ENCODE data around the gene NRF1.

The NRF1 gene

DNA sequence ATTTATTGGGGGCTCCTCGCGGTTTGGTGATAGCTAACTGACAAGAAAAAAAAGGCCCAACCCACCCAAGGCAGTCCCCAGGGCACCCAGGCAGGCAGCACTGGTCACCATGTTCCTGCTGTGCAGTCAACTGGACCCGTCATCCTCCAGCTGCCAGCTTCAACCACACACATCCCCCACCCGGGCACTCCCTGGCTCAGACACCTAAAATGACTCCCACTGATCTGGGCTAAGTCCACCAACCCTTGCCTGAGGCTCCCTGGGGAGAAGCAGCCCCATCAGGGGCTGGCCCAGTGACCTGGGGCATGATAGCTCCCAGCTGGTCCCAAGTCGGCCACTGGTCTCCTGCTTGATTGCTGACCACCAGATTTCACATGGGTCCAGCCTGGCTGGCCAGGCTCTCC, 161.8 kb downstream of the NRF1 start:
- DNase-seq, result no peak

DNA sequence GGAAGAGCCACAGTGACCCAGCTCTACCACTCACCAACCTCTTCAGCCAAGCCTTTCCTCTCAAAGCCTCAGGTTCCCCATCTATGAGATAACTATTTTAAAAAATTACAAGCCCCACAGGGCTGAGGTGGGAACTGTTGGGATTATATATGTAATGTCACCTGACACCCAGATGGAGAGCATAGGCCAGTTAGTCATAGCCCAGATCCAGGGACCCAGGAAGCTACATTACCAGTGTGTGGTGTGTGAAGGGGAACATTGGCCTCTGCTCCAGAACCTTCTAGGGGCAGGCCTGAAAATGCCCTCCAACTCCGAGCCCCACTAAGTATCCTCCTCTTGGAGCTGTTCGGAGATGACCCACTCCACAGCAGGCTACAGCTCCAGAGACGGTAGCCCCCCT, 162.4 kb downstream of the NRF1 start:
- DNase-seq, result no peak

DNA sequence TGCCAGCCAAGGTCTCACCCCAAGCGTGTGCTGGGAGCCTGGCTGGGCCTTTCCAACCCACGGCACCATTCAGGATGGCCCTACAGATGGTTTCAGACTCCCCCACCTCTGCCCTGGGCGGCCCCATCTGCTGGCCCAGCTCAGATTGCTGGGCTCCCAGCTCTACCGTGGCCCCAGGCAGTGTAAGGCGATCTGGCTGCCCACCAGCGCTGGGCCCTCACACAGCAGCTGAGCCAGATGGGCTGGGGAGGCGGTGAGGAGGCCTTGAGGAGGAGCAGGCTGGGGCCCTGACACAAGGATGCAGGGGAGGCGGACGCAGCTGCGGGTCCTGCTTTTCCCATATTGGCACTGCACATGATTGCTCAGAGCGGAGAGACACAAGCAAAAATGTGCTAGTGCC, 162.8 kb downstream of the NRF1 start:
- no peak for DNase-seq

DNA sequence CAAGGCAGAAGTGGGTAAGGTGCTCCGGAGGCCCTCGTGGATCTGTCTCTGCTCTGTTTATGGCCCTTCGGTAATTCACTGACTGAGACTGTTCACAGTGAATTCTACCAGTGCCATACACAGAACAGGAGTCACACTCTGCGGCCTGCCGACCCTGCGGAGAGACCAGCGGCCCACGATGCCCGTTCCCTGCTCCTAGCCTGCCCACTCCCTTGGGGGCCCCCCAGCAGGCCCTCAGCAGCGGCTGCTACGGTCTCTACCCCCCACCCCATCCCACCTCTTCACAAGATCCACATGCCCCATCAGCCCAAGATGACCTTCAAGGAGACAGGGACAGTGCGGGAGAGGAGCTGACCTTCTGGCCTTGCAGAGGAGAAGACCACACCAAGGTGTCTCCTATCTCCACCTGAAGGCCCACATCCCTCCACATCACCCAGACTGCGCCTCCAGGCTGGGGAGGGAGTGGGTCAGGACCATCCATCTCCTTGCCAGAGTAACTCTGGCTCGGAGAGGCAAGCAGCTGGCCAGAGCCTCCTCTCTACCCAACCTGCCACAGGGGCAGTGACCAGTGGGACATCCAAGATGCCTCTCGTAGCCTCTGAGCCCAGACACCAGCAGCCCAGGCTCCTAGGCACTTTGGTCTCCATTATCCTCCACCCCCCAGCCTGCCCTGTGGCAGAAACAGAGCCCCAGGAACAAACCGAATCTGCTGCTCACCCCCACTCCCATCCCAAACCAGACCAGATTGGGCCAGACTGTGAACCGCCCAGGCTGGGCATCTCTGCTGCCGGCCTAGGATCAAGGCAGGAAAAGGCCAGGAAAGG, 163.6 kb downstream of the NRF1 start:
- DNase-seq, result no peak

DNA sequence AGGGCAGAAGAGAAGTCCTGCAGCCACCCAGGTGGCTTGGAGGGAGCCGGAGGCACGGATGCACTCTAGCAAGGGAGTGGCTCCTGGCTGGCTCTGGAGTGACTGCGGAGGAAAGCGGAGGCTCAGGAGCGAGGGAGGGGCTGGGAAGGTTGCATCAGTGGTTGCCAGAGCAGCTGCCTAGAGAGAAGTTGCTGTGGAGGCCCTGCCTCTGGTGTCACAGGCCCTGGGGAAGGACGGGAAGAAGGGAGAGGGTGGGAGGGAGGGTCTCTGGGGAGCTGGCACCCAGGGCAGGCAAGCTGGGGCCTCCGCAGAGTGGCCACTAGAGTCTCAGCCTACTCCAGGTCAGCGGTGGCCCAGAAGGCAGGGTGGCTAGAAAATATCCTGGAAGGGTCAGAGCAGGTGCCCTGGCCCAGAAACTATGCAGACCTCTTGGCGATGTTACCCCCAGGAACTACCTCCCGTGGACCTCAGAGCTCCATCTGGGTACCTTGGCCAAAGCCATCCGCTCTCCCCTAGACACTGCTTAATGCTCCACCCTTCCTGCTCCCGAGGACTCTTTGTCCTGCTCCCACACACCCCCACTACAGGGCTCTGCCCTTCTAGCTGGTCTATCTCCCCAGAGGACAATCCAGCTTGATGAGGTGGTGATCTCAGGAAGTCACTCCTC, 164.3 kb downstream of the NRF1 start:
- DNase-seq, result no peak

DNA sequence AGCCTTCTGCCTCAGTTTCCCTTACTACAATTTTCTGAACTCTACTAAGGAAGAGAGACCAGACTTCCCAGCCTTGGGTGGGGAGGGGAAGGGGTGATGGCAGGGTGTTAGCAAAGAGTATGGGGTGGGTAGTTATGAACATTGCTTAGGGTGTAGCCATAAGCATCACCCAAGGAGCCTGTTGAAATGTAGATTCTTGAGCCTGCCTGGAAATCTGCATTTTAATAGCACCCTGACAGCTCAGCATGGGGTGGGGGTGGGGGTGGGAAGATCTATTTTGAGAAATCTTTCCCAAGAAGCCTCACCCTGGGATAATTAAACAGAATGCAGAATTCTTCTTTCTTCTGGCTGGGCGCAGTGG, 164.8 kb downstream of the NRF1 start:
- no peak for DNase-seq

DNA sequence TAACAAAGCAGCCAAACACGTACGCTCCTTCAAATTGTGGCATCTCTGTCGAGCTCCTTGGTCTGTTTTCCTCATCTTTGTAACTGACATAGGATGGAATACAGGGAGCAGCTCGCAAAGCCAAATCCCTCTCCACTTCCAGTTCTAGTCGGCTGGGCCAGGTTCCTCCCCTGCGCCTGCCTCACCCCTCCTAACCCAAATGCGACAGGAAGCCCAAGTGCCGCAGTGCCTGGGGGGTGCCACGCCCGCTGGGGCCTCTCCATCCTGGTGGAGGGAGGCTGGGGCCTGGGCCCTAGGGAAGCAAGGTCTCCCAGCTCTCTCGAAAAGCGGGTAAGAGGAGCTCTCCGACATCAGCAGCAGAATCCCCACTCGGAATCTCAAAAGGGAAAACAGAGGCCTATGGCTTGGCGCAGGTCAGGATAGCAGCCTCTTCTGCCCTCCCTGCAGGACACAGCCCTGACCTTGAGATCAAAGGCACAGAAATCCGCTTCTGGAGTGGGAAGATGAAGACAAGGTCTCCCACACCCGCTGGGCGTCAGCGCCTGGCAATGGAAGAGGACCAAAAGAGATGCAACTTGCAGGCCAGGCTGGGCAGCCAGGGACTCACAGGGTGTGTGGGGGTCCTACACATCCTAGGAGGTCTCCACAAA, 165.8 kb downstream of the NRF1 start:
- no peak for DNase-seq

DNA sequence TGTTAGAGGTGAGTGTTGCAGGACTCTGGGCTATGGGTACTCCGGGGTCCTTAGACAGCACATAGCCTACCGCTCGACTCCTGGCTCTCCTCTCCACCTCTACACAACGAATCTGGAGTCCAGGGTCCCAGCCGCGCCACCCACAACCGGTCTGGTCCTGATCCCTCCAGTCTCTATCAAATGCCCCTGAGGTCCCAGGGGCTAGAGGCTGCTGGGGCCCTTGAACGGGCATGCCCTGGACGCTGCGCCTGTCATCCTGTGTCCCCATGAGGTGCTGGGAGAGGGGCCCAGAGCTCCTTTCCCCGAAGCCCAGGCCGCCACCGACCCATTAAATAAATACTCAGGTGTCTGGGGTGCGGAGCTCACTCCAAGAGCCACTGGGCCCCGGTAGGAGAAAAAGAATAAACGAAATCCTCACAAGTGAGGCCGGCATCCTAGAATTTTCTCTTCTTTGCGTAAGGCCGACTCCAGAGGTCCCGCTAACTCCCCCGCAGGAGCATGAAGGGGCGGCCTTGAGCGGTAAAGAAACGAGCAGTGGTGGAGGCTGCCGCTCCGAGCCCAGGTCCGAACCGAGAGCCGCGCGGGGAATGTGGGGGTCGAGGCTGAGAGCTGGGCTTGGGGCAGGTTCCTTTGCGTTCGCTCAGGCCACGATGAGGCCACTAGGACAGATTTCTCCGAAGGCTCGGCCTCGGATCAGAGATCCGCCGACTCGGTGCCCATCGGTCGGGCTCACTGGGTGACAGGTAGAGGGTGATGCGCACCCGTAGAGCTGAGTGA, 166.7 kb downstream of the NRF1 start:
- no peak for DNase-seq

DNA sequence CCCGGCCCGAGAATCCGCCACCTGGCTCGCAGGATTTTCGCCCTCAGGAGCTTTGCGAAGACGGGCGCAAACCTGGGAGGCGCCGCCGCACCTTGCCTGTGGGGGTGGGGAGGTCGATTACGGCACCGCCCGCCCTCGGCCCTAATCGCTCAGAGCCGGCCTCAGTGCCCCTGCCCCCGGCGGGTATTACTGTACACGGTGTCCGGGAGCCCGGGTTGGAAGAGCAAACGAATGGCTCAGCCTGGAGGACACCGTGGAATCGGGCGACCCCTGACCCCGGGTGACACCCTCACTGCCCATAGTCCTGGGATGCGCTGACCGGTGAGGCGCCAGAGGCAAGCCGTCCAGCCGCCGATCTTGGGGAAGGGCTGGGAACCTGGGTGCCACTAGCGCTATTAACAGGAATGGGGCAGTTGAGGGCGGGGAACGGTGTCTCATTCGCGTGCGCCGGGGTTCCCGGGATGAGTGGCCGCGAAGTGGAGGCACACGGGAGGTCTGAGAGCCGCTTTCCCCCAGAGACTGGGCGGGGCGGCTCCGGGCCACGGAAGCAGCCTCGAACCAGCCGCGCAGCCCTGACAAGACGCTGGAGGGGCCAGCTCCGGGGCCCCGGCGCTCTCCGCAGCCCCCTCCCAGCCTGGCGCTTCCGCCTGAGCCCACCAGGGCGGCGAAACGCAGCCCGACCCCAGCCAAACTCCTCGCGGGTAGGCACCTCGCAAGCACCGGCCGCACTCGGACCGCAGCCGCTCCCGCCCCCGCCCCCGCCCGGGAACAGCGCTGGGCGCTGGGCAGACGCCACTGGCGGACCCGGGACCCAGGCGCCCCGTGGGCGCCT, 167.5 kb downstream of the NRF1 start:
- DNase-seq, result no peak

DNA sequence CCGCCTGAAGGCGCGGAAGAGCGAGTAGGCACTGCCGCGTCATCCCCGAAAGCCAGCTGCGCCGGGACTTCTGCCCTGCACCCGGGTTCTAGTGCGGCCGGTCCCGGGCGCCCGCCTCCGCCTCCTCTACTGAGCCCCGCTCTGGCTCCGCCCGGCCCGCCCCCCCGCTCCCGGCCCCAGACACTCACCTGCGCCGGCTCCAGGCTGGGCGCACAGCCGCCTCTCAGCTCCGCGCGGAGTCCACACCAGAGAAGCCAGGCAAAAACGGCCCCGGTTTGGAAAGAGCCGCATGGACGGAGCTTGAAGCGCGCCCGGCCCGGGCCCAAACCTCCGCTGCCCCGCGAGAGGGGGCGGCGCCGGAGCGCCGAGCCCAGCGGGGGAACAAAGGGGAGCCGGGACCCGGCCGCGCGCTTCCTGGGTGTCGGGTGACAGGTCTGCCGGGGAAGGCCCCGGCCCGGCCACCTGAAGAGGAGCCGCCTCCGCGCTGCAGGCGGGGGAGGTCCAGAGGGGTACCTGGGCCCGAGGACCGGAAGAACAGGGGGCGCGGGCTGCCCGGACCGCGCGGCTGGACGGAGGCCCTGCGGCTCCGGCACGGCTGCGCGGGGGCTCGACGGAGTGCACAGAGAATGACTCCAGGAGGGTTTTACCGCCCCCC, 168.2 kb downstream of the NRF1 start:
- peak; percentile 83 for DNase-seq

DNA sequence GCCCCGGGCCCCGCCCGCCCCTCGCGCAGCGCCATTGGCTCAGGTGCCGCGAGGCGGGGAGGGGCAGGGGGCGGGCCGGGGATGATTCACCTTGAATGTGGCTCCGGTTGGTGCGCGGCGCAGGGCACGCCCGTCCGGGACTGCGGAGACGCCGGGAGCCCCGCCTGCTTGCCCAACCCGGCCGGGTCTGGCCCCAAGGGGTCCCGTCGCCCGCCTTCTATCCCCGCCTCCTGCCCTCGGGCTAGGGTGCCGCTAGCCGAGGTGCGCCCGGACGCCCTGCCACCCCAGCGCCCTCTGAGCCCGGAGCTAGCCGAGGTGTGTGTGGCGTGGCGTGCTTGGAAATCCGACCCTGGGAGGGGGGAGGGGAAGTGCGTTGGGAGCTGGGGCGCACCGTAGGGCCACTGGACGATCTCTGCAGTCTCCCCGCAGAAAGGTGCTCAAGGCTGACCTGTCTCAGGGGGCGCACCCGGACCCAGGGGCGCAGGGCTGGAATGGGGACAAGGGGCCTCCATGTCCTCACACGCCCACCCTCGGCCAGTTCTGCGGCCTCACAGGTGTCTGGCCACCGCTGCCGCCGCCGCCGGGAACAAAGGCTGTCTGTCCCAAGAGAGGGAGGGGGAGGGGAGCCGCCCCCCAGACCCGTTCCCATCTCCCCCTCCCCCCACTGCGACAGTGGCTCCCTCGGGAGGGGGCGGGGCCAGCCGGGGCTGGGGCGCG, 168.9 kb downstream of the NRF1 start:
- peak; percentile 89 for DNase-seq

DNA sequence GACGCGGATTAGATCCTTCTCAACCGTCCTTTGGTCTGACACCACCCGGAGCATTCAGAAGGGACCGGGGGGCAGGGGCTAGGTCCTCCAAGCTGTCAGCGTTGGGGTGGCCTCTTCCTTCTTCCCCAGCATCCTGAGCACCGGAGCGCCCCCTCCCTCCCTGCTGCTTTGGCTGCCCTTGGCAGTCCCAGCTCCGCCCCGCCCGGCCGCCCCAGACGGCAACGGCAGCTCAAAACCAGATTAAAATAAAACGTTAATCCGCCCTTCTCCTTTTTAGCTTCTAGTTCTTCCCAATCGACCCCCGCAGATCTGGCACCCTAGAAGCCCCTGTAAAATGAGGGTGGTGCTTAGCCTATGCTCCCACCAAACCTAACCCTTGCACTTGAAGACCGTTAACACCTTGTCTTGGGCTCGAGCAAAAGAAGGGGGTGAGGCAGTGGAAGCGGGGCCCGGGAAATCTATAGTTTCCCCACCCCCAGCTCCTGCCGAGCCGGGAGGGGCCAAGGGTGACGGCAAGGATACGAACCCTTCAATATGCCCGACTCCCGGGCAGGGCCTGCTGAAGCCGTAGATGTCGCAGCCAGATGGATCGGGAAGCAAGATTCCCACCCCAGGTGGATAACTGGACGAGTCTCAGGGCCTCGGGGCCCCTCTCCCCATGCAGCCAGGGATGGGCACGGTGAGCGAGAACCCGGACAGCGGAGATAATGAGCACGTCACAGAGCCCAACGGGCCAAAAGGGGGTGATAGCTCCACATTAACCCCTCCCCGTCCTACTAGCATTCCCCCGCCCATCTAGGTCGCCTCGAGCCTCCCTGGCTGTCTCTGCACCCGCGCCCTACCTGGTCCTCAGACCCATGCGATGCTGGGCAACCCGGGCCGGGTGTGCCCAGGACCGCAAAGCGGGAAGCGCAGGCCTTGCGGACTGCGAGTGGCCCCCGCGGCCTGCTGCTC, 169.7 kb downstream of the NRF1 start:
- no peak for DNase-seq

DNA sequence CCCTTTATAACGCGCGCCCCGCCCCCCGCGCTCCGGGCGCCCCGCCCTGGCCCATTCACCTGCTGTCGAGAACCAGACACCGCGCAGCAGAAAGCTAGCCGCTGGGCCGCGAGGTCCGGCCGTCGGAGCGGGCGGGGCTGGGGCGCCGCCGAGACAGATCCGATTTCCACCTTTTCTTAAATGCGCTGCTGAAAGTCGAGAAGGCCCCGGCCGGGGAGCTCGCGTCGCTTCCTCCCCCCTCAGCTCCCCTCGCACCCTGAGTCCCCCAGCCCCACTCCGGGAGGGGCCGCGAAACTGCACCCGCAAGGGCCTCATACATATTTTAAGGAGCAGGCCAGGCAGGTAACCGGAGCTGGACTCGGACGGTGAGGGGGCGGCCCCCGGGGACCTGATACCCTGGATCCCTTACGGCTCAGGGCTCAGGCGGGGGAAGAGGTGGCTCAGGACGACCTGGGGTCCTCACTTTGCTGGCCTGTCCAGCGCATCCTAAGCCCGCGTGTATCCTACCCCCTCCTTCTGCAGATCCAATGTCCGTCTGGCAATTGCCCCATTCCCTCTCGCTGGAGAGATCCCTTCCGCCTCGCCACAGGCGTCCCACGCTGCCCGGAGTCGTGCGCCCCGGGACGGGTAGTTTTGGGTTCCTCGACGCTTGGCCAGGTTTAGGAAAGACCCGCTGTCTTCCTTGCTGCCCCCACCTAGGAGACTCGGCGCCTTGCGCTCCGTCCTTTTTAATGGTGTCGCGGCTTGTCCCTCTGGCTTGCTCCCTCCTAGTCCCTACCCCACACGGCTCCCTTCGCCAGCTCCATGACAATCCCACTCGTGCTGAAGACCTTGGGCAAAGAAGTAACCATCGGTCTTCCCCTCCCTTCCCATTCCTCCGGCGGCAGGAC, 170.7 kb downstream of the NRF1 start:
- no peak for DNase-seq

DNA sequence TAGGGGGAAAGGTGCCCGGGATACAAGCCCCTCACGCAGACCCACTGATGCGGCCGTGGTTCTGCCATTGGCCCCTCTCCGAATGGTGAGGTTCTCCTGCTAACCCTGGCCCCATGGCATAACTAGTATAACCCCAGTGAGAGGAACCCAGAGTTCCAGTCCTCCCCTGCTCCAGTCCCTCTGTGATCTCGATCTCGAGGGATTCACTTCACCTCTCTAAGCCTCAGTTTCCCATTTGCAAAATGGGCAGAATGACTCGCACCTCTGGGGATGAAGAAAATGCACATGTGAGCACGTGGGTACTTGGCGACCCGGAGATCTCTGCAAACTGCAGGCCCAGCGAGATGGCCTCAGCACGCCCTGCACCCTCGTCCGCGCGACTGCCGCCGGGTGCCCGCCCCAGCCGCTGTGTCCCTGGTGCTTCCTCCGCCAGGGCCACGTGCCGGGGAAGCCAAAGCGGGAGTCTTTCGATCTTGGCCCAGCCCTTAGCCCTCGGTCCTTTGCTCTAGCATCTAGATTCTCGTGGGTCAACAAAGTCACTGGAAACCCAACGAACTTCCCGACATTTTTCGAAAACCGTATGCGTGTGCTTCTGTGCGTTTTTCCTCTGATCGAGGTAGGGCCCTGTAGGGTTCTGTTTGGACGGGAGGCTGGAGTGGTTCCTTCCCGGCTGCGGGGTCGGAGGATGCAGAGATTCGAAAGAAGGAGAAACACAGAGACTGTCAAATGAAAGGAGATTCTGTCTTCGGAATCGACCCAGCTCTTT, 171.5 kb downstream of the NRF1 start:
- no peak for DNase-seq

DNA sequence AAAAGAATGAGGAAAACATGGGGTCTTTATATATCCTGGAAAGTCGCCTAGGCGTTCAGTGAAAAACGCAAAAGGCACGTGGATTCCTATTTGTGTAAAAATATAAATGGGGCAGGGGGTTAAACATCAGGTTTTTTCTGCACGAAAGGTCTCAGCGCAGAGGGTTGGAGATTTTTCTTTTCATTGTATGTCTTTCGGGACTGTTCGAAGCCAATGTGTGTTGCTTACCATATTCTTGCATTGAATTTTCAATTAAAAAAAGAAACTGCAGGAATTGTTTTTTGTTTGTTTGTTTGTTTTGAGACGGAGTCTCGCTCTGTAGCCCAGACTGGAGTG, 172.0 kb downstream of the NRF1 start:
- no peak for DNase-seq

DNA sequence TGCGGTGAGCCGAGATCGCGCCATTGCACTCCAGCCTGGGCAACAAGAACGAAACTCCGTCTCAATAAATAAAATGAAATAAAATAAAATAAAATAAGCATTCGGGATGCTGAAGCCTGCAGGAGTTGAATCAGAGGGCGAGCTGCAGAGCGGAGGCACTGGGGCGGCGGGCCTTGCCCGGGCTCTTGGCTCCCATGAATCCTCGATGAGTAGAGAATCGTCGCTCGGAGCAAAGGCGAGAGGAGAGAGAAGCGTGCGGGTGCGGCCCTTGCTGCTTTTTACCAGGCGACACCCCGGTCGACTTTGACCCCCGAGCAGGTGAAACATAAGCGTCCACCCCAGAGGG, 172.9 kb downstream of the NRF1 start:
- no peak for DNase-seq

DNA sequence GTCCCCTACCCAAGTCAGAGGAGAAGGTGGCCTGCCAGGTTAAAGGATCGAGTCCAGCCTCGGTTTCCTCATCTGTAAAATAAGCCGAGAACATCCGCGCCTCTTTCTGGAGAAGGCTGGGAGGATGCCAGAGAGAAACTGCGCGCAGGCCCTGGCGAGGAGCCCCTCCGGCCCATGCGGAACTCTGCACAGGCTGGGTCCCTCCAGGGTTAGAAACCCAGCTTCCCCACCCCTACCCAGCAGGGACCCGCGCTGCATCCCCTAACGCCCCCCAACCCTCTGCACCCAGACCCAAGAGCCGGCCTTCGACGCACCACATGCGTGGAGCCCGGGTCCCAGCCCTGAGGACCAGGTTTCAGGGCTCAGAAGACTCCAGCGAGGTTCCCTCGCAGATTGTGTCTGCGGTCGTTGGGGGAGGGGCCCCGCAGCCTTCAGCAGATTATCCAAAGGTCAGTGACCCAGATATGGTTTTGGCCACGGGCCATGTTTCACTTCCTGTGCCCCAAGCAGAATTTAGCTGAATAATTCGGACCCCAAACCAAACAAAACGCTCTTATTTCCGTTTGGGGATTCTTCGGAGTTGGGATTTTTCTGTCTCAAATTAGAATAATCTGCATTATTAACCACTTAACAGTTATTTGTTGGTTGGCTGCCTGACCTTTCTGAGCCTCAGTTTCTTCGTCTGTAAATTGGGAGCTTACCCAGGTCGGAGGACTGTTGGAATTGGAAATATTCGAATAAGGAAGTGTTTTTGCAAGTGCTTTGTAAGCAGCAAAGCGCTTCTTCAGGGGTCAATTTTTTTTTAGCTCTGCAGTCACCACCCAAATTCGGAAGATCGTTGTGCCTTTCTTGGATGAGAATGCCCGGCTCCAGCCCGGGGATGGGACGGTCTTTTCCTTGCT, 173.5 kb downstream of the NRF1 start:
- no peak for DNase-seq

Data from NCI-H1048 (cell line).